WTC11 (cell line): ENCODE data around the gene PRKAG2. TPM values are rescaled to one million over a fixed set of nuclear protein-coding genes. Genes with fewer than 3 reads are reported as not detected.

Experiments
- ATAC-seq: fragments of 200-7000 bp; cut with Tn5 transposase; 2 replicates; pipeline ENCODE4 v1.10.0; 2021; ENCODE audit warnings: mild to moderate bottlenecking, moderate library complexity
- CTCF ChIA-PET: fragments of 300-600 bp; sonication (Branson Sonifier 250); formaldehyde crosslinking; loops from one replicate; lab custom pipeline; 2021; ENCODE audit warnings: antibody characterized with exemption; lab: Charles Lee
- POLR2A ChIA-PET: fragments of 350-600 bp; sonication (Branson Sonifier 250); formaldehyde crosslinking; loops from one replicate; lab custom pipeline; 2021; ENCODE audit warnings: antibody characterized with exemption; lab: Charles Lee
- DNase-seq: peaks from one replicate; pipeline ENCODE4 v3.0.0; 2021; ENCODE audit warnings: low spot score
- H3K27ac Mint-ChIP-seq: 2 replicates; pipeline ENCODE4 v1.8.0; 2021; ENCODE audit warnings: mixed read lengths
- H3K27me3 Mint-ChIP-seq: 2 replicates; pipeline ENCODE4 v1.8.0; 2021; ENCODE audit warnings: low read depth, mild to moderate bottlenecking, moderate library complexity, mixed read lengths
- H3K36me3 Mint-ChIP-seq: 2 replicates; pipeline ENCODE4 v1.8.0; 2021; ENCODE audit warnings: mixed read lengths
- H3K4me1 Mint-ChIP-seq: 2 replicates; pipeline ENCODE4 v1.8.0; 2022; ENCODE audit warnings: mixed read lengths
- H3K4me3 Mint-ChIP-seq: 2 replicates; pipeline ENCODE4 v1.8.0; 2021; ENCODE audit warnings: mild to moderate bottlenecking, moderate library complexity, mixed read lengths
- H3K9me3 Mint-ChIP-seq: 2 replicates; pipeline ENCODE4 v1.8.0; 2021; ENCODE audit warnings: mixed read lengths
- ATF3 ChIP-seq: sonication (generic); formaldehyde crosslinking; conservative IDR thresholded peaks from 2 replicates; pipeline ENCODE4 v1.8.1; 2022; ENCODE audit warnings: mild to moderate bottlenecking, missing genetic modification reagents
- ELF4 ChIP-seq: sonication (generic); formaldehyde crosslinking; IDR thresholded peaks from 2 replicates; pipeline ENCODE4 v1.8.1; 2022; ENCODE audit warnings: low read depth, mild to moderate bottlenecking, moderate library complexity, missing genetic modification reagents
- HMGA2 ChIP-seq: fragments of 250-450 bp; sonication (Bioruptor Pico); IDR thresholded peaks from 2 replicates; pipeline ENCODE4 v1.4.0; 2021; ENCODE audit warnings: mild to moderate bottlenecking, moderate library complexity
- JUN ChIP-seq: sonication (generic); formaldehyde crosslinking; IDR thresholded peaks from 2 replicates; pipeline ENCODE4 v1.8.0; 2023; ENCODE audit warnings: mild to moderate bottlenecking, missing genetic modification reagents
- NR2C2 ChIP-seq: sonication (generic); formaldehyde crosslinking; IDR thresholded peaks from 2 replicates; pipeline ENCODE4 v1.8.0; 2022; ENCODE audit warnings: mild to moderate bottlenecking, missing genetic modification reagents
- PRRX2 ChIP-seq: fragments of 250-450 bp; sonication (Bioruptor Pico); IDR thresholded peaks from 2 replicates; pipeline ENCODE4 v1.8.0; 2021; ENCODE audit warnings: mild to moderate bottlenecking
- RELA ChIP-seq: sonication (generic); formaldehyde crosslinking; IDR thresholded peaks from 2 replicates; pipeline ENCODE4 v1.8.1; 2022; ENCODE audit warnings: missing genetic modification reagents, mild to moderate bottlenecking, borderline replicate concordance
- ZNF121 ChIP-seq: sonication (generic); formaldehyde crosslinking; IDR thresholded peaks from 2 replicates; pipeline ENCODE4 v1.8.0; 2023; ENCODE audit warnings: missing genetic modification reagents
- ZNF416 ChIP-seq: fragments of 250-450 bp; sonication (Bioruptor Pico); IDR thresholded peaks from 2 replicates; pipeline ENCODE4 v1.9.0; 2021; ENCODE audit warnings: mild to moderate bottlenecking, inconsistent platforms
- total RNA-seq: library from RNA; stranded (reverse); gene quantifications from 3 replicates; pipeline ENCODE4 v1.2.3, GENCODE V29; 2021
- TF ChIP-seq, protein P1 (sequence below): sonication (generic); formaldehyde crosslinking; IDR thresholded peaks from 2 replicates; pipeline ENCODE4 v1.8.1; 2022; ENCODE audit warnings: missing genetic modification reagents, borderline replicate concordance
- TF ChIP-seq, protein P2 (sequence below): sonication (generic); formaldehyde crosslinking; IDR thresholded peaks from 2 replicates; pipeline ENCODE4 v1.8.1; 2023; ENCODE audit warnings: mild to moderate bottlenecking, missing genetic modification reagents
- TF ChIP-seq, protein P3 (sequence below): sonication (generic); formaldehyde crosslinking; IDR thresholded peaks from 2 replicates; pipeline ENCODE4 v1.8.1; 2022; ENCODE audit warnings: low read depth, mild to moderate bottlenecking, moderate library complexity, missing genetic modification reagents, borderline replicate concordance
- TF ChIP-seq, protein P4 (sequence below): fragments of 250-450 bp; sonication (Bioruptor Pico); IDR thresholded peaks from 2 replicates; pipeline ENCODE4 v1.9.0; 2021; ENCODE audit warnings: mild to moderate bottlenecking

Gene PRKAG2
- total RNA-seq, 1 experiment from 2014 or later, result 20.3 TPM

DNA sequence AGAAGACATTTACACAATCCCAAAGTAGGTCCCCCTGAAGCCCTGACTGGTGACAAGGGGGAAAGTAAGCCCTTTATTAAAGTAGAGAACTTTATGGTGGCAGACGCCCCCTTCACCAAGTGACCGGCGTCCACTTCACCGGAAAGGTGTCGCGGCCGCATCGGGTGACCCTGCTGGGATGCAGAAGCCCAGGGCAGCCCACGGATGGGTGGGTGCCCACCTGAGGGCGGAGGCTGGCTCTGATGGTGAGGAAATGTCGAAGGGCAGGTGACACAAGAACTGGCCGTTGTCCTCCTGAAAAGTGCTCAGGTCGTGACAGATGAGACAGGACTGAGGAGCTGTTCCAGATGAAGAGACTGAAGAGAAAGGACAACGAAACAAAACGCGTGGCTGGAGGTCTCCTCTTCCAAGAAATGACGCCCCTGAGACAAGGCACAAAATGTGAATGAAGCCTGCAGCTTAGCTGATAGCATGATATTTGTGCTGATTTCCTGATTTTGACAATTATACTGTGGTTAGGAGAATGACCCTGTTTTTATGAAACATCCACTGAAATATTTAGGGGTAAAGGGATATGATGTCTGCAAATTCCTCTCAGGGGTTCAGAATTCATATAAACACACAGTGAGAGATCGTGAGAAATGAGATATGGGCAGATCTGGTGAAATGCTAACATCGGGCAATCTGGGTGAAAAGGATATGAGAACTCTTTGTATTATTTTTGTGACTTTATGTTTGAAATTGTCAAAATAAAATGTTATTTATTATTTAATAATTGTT, 123.9 kb downstream of the PRKAG2 start:
- Mint-ChIP-seq H3K27me3 (no peaks in the 10 kb centered on the region; the same call in 1 of the 2 replicates), H3K9me3 (peaks cover 9% of the 10 kb centered on the region), H3K27ac (peak overlapping the region; percentile 70; the same call in 1 of the 2 replicates), H3K4me1 (peaks cover 29% of the 10 kb centered on the region), H3K4me3 (no peak overlapping the region), H3K36me3 (no peaks in the 10 kb centered on the region)
- POLR2A ChIA-PET, result no interaction called here
- no peak for DNase-seq
- no peak for ATAC-seq
- TF ChIP-seq ZNF416, result no peak
- TF ChIP-seq JUN, result no peak
- TF ChIP-seq, protein P1, sequence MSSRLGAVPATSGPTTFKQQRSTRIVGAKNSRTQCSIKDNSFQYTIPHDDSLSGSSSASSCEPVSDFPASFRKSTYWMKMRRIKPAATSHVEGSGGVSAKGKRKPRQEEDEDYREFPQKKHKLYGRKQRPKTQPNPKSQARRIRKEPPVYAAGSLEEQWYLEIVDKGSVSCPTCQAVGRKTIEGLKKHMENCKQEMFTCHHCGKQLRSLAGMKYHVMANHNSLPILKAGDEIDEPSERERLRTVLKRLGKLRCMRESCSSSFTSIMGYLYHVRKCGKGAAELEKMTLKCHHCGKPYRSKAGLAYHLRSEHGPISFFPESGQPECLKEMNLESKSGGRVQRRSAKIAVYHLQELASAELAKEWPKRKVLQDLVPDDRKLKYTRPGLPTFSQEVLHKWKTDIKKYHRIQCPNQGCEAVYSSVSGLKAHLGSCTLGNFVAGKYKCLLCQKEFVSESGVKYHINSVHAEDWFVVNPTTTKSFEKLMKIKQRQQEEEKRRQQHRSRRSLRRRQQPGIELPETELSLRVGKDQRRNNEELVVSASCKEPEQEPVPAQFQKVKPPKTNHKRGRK, result no peak
- no peak for TF ChIP-seq ATF3
- no peak for TF ChIP-seq HMGA2 (CRISPR knock-in tag)
- no peak for TF ChIP-seq ZNF121 (CRISPR knock-in tag)
- no peak for TF ChIP-seq ELF4
- TF ChIP-seq, protein P2, sequence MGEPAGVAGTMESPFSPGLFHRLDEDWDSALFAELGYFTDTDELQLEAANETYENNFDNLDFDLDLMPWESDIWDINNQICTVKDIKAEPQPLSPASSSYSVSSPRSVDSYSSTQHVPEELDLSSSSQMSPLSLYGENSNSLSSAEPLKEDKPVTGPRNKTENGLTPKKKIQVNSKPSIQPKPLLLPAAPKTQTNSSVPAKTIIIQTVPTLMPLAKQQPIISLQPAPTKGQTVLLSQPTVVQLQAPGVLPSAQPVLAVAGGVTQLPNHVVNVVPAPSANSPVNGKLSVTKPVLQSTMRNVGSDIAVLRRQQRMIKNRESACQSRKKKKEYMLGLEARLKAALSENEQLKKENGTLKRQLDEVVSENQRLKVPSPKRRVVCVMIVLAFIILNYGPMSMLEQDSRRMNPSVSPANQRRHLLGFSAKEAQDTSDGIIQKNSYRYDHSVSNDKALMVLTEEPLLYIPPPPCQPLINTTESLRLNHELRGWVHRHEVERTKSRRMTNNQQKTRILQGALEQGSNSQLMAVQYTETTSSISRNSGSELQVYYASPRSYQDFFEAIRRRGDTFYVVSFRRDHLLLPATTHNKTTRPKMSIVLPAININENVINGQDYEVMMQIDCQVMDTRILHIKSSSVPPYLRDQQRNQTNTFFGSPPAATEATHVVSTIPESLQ, result no peak
- TF ChIP-seq, protein P3, sequence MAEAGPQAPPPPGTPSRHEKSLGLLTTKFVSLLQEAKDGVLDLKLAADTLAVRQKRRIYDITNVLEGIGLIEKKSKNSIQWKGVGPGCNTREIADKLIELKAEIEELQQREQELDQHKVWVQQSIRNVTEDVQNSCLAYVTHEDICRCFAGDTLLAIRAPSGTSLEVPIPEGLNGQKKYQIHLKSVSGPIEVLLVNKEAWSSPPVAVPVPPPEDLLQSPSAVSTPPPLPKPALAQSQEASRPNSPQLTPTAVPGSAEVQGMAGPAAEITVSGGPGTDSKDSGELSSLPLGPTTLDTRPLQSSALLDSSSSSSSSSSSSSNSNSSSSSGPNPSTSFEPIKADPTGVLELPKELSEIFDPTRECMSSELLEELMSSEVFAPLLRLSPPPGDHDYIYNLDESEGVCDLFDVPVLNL, result no peak
- CTCF ChIA-PET, result interaction anchor here (0.7 to 2.2 kb wide), 12 partner anchors 7 to 282 kb away, joined by 3 to 13 read pairs (median 4); no protein-coding TSS in a partner anchor

GRCh38 chr7:151752037-151752436, 124.9 kb downstream of the PRKAG2 start:
- no peak for ATAC-seq

More at GRCh38 chr7:151752037-151752436, 124.9 kb downstream of the PRKAG2 start:
- ChIA-PET POLR2A (no interaction called here), CTCF (interaction anchor here (1.5 kb wide), 1 partner anchor 7 kb away, joined by 6 read pairs; no protein-coding TSS in a partner anchor)
- Mint-ChIP-seq H3K27me3 (no peaks in the 10 kb centered on the region; the same call in 1 of the 2 replicates), H3K4me1 (peaks cover 19% of the 10 kb centered on the region), H3K4me3 (no peak overlapping the region), H3K9me3 (peaks cover 9% of the 10 kb centered on the region), H3K27ac (no peak overlapping the region), H3K36me3 (no peaks in the 10 kb centered on the region)
- TF ChIP-seq PRRX2 (CRISPR knock-in tag), result no peak
- no peak for TF ChIP-seq NR2C2 (CRISPR knock-in tag)
- TF ChIP-seq, protein P3, result no peak
- no peak for TF ChIP-seq HMGA2 (CRISPR knock-in tag)
- TF ChIP-seq, protein P2, result no peak
- TF ChIP-seq, protein P4, sequence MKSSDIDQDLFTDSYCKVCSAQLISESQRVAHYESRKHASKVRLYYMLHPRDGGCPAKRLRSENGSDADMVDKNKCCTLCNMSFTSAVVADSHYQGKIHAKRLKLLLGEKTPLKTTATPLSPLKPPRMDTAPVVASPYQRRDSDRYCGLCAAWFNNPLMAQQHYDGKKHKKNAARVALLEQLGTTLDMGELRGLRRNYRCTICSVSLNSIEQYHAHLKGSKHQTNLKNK (CRISPR knock-in tag), result no peak
- no peak for TF ChIP-seq RELA
- DNase-seq, result no peak
